ENCODE results near the gene SDS.
"Not testable (repeated sequence)": the region's sequence is repeated elsewhere in the genome, so short reads cannot be mapped to it uniquely, and the experiment has no call there.

SDS gene

DNA sequence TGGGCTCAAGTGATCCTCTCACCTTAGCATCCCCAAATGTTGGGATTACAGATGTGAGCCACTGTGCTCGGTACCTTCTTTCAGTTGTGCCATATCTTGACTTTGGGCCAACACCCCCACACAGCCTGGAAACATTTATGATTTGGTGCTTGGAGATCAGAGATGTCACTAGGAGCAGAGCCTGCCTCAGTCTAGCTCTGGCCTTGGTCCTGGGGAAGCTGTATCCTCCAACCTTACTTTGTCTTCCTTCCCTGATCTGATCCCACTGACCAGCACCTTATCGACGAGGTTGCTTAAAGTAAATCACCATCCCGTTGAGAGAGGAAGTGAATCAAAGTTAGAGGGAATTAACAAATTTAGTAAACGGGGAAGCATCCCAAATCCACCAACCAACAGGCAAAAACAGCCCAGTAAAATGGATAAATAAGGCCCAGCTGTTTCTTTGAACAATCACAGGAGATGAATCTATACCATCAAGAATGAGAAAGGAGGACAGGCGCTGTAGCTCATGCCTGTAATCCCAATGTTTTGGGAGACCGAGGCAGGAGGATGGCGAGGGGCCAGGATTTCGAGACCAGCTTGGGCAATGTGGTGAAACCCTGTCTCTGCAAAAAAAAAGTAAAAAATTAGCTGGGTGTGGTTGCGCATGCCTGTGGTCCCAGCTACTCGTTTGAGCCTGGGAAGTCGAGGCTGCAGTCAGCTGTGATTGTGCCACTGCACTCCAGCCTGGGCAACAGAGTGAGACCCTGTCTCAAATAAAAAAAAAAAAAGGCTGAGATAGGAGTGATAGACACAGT is 41.9 kb downstream of the SDS start:
- intact Hi-C loops (cut with DNase I) = no loop called here

DNA sequence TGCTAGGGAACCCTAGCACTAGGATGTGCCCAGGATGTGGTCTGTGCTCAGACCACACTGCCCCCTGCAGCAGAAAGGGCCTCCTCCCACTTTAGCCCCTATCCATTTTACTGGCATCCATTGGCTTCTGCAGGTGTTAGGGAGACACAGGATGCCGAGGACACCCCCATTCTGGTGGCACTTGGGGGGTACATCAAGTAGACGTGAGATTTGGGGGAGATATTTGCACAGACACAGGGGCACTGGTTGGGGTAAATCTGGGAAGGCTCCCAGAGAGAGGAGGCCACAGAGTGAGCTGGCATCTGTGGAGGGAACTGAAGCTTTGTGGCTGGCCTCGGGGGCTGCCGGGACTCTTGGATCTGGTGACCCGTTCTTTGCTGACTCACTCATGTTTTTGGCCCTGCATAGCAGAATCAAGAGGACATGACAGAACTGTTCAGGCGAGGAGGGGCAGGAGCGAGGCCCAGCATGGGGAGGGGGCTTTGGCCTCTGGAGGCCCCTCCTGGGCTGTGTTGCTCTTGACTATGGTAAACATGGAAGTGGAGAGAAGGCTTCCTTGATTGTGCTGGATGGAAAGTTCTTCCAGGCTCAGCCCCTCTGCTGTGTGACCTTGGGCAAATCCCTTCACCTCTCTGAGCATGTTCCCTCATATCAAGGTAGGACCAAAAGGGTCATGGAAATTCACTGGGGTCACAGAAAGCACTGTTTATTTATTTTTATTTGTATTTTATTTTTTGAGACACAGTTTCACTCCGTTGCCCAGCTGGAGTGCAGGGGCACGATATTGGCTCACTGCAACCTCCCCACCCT is 43.5 kb downstream of the SDS start:
- intact Hi-C loops (cut with DNase I) = loop anchor here (2.0 to 10.0 kb wide), 2 partner anchors 25 to 165 kb away; partner anchors contain the start of gene SLC8B1
- DNase-seq = peak in 4 of 42 donors; percentile 27 to 65 (median 44)

More for the DNA sequence above, 41.9 kb downstream of the SDS start:
- no peak for DNase-seq

DNA sequence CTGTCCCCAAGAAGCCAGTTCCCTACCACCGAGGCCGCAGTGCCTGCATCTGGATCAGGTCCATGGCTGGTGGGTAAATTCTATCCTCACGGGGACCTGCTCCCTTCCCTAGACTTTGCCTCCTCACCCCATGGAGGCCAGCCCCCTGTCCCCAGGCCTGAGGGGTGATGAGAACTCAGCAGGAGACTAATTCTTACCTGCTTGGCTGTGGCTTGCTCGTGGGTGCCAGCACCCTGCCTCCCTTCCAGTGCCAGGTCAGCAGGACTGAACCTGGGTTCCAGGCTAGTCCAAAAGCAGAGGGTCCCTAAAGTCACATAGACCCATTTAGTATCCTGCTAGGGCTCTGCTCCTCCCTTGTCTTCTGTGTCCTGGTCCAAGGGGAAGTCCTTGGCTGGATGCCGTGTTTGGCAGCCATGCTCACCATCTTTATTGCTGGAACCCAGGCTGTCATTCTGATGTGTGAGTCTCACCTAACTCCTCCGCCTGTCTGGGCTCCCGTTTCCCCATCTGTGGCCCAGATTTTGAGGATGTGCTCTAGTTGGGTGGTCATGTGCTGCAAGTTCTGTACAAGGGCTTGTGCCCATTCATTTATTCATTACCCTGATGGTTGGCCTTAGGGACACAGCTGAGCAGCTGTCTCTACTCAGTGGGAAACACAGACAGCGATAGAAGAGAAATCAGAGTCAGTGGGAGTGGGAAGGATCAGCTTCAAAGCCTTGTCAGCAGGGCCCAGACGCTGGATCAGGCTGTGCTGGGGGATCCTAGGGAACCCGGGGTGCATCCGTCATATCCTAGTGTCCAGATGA is 44.4 kb downstream of the SDS start:
- intact Hi-C loops (cut with DNase I) = loop anchor here (2.0 to 10.0 kb wide), 2 partner anchors 25 to 165 kb away; partner anchors contain the start of gene SLC8B1
- peak; percentile 47 to 87 (median 72) for DNase-seq

DNA sequence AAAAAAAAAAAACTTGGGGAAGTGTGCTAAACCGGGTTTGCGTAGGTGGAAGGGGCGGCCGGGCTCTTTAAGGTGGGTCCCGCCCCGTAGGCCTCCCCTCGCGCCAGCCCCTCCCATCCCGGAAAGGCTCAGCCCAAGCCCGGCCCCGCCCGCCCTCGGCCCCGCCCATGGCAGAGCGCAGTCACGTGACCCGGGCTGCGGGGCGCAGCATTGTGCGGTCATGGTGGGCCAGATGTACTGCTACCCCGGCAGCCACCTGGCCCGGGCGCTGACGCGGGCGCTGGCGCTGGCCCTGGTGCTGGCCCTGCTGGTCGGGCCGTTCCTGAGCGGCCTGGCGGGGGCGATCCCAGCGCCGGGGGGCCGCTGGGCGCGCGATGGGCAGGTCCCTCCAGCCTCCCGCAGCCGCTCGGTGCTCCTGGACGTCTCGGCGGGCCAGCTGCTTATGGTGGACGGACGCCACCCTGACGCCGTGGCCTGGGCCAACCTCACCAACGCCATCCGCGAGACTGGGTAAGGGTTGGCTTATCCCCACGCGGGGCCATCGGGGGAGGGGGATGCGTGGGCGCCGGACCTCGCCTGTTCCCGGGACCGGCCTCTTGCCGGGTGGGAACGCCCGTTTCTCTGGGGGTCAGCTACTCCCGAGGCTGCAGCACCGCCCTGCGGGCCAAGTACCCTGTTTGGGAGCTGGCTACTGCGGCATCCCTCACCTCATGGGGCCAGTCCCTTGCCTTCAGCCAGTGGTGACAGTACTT is 45.1 kb downstream of the SDS start, which contains the start of gene PLBD2:
Gene PLBD2, plus strand, starts transcription at position 207 of the 752 bp plus-strand sequence. Its CDS starts 14 bp downstream, at position 221.
- intact Hi-C loops (cut with DNase I) = loop anchor here (2.0 to 10.0 kb wide), 2 partner anchors 24 to 164 kb away; partner anchors contain the start of gene SLC8B1

DNA sequence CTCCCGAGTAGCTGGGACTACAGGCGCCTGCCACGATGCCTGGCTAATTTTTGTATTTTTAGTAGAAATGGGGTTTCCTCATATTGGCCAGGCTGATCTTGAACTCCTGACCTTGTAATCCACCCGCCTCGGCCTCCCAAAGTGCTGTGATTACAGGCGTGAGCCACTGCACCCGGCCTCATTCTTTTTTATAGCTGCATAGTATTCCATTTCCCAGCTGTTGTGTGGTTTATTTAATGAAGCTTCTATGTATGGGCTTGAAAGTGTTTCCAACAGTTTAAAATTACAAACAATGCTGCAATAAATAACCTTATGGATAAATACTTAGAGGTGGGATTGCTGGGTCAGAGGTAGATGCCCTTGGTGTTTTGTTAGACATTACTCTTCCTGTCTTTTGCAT is 49.5 kb downstream of the SDS start:
- not testable (repeated sequence) for DNase-seq
- intact Hi-C loops (cut with DNase I) = loop anchor here (10.0 kb wide), 1 partner anchor 159 kb away; no protein-coding TSS in a partner anchor

More for the DNA sequence above, 45.1 kb downstream of the SDS start, which contains the start of gene PLBD2:
- peak; percentile 84 to 98 (median 96) for DNase-seq

DNA sequence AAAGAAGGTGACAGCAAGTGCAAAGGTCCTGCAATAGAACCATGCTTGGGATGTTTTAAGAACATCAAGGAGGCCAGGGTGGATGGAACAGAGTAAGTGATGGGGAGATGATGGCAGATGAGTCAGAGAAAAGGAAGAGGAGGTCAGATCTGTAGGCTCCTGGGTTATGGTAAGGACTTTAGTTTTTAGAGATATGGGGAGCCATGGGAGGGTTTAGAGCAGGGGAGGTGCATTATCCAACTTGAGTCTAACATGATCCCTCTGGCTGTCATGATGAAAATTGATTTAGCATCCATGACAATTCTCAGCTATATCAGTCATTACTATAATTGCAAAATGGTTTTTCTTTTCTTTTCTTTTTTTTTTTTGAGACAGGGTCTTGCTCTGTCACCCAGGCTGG is 52.6 kb downstream of the SDS start:
- DNase-seq = no peak
- intact Hi-C loops (cut with DNase I) = loop anchor here (10.0 kb wide), 1 partner anchor 156 kb away; no protein-coding TSS in a partner anchor

DNA sequence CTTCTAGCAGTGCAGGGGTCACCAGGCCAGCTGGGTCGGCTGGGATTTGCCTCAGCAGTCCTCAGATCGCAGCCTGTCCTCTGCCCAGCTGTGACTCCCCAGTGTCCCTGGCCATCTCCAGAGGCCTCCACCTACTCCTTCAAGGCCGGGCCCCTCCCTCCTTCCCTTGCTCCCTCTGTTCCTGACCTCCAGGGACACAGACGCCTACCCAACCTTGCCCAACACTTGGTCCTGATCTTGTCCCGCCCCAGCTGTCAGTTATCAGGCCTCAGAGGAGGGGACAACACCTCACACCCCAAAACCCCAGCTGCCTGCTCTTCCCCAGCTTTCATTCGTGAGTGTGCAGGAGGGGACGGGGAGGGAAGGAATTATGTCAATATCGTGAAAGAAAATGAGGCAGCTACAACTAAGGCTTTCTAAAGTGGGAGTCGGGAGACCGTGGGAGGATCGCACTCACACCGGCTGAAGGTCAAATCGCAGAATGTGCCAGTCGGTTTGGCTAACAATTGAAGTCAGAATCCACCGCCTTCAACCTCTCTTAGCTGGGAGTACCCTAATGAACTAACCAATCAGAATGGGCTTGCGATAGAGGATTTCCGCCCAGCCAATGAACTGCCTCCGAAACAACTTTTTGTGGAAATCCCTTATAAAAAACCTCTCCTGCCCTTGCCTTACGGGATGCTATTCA is 54.7 kb downstream of the SDS start:
- peak in 8 of 42 donors; percentile 18 to 61 (median 33) for DNase-seq
- intact Hi-C loops (cut with DNase I) = no loop called here

DNA sequence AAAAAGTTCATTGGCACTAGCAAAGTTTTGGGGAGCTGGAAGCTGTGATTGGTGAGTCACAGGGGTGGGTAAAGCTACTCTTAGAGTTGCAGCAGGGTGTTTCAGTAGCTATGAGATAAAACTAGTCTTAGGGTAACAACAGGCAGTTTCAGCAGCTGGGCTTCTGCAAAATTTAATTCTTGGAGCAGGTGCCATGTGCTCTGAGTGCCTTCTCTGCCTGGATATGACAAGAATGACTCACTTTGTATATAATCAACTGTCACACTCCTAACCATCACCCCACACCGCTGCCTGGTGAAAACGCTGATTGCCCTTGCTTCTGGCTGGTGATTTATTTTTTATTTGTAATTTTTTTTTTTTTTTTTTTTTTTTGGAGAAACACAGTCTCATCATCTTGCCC is 55.8 kb downstream of the SDS start:
- intact Hi-C loops (cut with DNase I) = no loop called here
- peak in 14 of 42 donors; percentile 17 to 57 (median 38) for DNase-seq

DNA sequence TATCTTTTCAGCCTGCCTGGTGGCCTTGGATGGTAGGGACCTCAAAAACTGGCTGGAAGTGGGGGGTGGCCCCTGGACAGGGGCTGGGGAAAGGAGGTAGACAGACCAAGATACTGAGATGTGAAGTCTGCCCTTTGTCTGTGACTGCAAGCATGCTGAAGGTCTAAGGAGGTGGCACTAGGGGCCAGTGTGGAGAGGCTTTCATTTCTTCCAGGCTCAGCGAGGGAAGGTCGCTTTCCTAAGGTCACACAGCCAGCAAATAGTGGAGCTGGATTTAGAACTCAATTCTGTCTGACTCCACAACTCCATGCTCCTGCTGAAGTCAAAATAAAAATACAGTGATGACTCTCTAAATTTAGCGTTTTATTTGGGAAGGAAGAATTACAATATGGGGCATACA is 56.6 kb downstream of the SDS start:
- DNase-seq = no peak
- intact Hi-C loops (cut with DNase I) = no loop called here

DNA sequence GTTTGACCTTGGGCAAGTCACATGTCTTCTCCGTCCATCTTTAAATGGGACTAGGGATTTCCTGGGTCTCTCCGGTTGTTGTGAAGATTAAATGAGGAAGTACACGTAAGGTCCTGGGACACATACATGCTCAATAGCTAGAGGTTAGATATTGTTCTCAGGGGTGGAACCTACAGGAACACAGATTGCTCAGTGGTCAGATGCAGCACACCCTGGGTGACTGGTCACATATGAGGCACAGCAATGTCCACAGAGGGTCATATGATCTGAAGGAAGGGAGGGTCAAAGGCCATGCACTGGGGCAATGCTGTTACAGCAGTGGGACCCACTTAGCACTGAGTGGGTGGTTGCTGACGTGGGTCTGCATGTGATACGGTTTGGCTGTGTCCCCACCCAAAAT is 57.3 kb downstream of the SDS start:
- DNase-seq = no peak
- intact Hi-C loops (cut with DNase I) = no loop called here

DNA sequence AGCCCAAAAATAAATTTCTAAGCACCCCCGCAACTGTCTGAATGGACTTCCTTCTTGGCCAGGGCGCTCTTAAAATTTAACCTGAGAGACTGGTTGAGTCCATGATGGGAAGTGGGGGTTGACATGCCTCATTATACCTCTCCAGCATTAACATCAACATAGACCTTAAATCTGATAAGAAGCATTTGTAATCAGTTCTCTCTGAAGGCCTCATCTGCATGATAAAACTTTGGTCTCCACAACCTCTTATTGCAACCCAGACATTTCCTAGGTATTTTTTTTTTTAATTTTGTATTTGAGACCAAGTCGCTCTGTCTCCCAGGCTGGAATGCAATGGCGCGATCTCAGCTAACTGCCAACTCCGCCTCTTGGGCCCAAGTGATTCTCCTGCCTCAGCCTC is 58.4 kb downstream of the SDS start:
- DNase-seq = no peak
- intact Hi-C loops (cut with DNase I) = no loop called here
